GM23338 (cell line): ENCODE results near the gene PLA2G6. TPM values are rescaled to one million over a fixed set of nuclear protein-coding genes. Genes with fewer than 3 reads are reported as not detected.

Experiments
- ATAC-seq: fragments of 200-7000 bp; cut with Tn5 transposase; 3 replicates; pipeline ENCODE4 v1.9.1; 2020
- DNase-seq: peaks from one replicate; pipeline ENCODE4 v3.0.0-alpha.2; 2015; ENCODE audit warnings: low spot score
- H2AFZ ChIP-seq: fragments of 200-600 bp; sonication (generic); 2 replicates; pipeline ENCODE4 v1.8.0; 2016; ENCODE audit warnings: antibody characterized with exemption, mild to moderate bottlenecking, moderate library complexity
- H3F3A ChIP-seq: fragments of 200-600 bp; sonication (generic); replicated peaks from 2 replicates; pipeline ENCODE4 v1.8.0; 2017; ENCODE audit warnings: antibody characterized with exemption, mixed run types, low read depth
- H3K27ac ChIP-seq: fragments of 200-600 bp; sonication (generic); 2 replicates; pipeline ENCODE4 v1.6.1; 2016; ENCODE audit warnings: low read depth
- H3K27me3 ChIP-seq: fragments of 200-600 bp; sonication (generic); 2 replicates; pipeline ENCODE4 v1.8.0; 2016; ENCODE audit warnings: mild to moderate bottlenecking, mixed run types, moderate library complexity; ENCODE audit not compliant: insufficient read depth
- H3K36me3 ChIP-seq: fragments of 200-600 bp; sonication (generic); 2 replicates; pipeline ENCODE4 v1.8.0; 2016; ENCODE audit warnings: mild to moderate bottlenecking; ENCODE audit not compliant: insufficient read depth
- H3K4me1 ChIP-seq: fragments of 200-600 bp; sonication (generic); 2 replicates; pipeline ENCODE4 v1.8.0; 2016; ENCODE audit warnings: mild to moderate bottlenecking, moderate library complexity; ENCODE audit not compliant: insufficient read depth
- H3K4me2 ChIP-seq: fragments of 200-600 bp; sonication (generic); 2 replicates; pipeline ENCODE4 v1.7.1; 2017; ENCODE audit warnings: mixed run types
- H3K4me3 ChIP-seq: fragments of 200-600 bp; sonication (generic); 2 replicates; pipeline ENCODE4 v1.6.1; 2016; ENCODE audit warnings: mixed run types
- H3K79me2 ChIP-seq: fragments of 200-600 bp; sonication (generic); replicated peaks from 2 replicates; pipeline ENCODE4 v1.8.0; 2017; ENCODE audit warnings: mild to moderate bottlenecking; ENCODE audit not compliant: insufficient read depth
- H3K9me2 ChIP-seq: fragments of 200-600 bp; sonication (generic); 2 replicates; pipeline ENCODE4 v1.8.0; 2017; ENCODE audit not compliant: insufficient read depth
- H4K20me1 ChIP-seq: fragments of 200-600 bp; sonication (generic); replicated peaks from 2 replicates; pipeline ENCODE4 v1.8.0; 2017; ENCODE audit warnings: mild to moderate bottlenecking; ENCODE audit not compliant: insufficient read depth
- H3K27ac Mint-ChIP-seq: 2 replicates; pipeline ENCODE4 v1.8.0; 2020; ENCODE audit warnings: inconsistent platforms, mild to moderate bottlenecking, moderate library complexity, mixed read lengths
- H3K27me3 Mint-ChIP-seq: 3 replicates; pipeline ENCODE4 v1.8.0; 2022; ENCODE audit warnings: low read depth, mild to moderate bottlenecking, moderate library complexity, mixed read lengths, inconsistent platforms; ENCODE audit not compliant: insufficient read depth, poor library complexity
- H3K36me3 Mint-ChIP-seq: 3 replicates; pipeline ENCODE4 v1.8.0; 2021; ENCODE audit warnings: low read depth, mild to moderate bottlenecking, inconsistent platforms, moderate library complexity, mixed read lengths
- H3K4me1 Mint-ChIP-seq: 3 replicates; pipeline ENCODE4 v1.8.0; 2020; ENCODE audit warnings: mild to moderate bottlenecking, inconsistent platforms, mixed read lengths
- H3K4me3 Mint-ChIP-seq: 3 replicates; pipeline ENCODE4 v1.8.0; 2021; ENCODE audit warnings: moderate library complexity, mild to moderate bottlenecking, inconsistent platforms, mixed read lengths
- H3K9me3 Mint-ChIP-seq: 3 replicates; pipeline ENCODE4 v1.8.0; 2020; ENCODE audit warnings: moderate library complexity, mild to moderate bottlenecking, inconsistent platforms, mixed read lengths
- CREB1 ChIP-seq: fragments of 250-450 bp; sonication (Bioruptor Pico); IDR thresholded peaks from 2 replicates; pipeline ENCODE4 v1.5.0; 2020; ENCODE audit warnings: low read depth, mild to moderate bottlenecking, moderate library complexity
- CTCF ChIP-seq, 2 experiments: fragments of 200-600 bp in 1 of 2; sonication (generic) in 1 of 2; conservative IDR thresholded peaks; 2 replicates each; pipeline versions ENCODE4 v1.5.1 to v1.6.1; 2016 to 2017; ENCODE audit warnings: antibody characterized with exemption in 2 of 2, low read depth in 2 of 2, mild to moderate bottlenecking in 2 of 2, moderate library complexity in 1 of 2
- ETS1 ChIP-seq: IDR thresholded peaks from 2 replicates; pipeline ENCODE4 v1.6.1; 2016; ENCODE audit warnings: antibody characterized with exemption
- EZH2 ChIP-seq: fragments of 200-600 bp; sonication (generic); IDR thresholded peaks from one replicate; pipeline ENCODE4 v1.8.0; 2017; ENCODE audit warnings: antibody characterized with exemption, mild to moderate bottlenecking, low read depth; ENCODE audit not compliant: unreplicated experiment
- EZH2phosphoT487 ChIP-seq: fragments of 200-600 bp; sonication (generic); IDR thresholded peaks from one replicate; pipeline ENCODE4 v1.8.1; 2018; ENCODE audit warnings: antibody characterized with exemption; ENCODE audit not compliant: unreplicated experiment
- JUNB ChIP-seq: IDR thresholded peaks from one replicate; pipeline ENCODE4 v1.6.1; 2016; ENCODE audit warnings: antibody characterized with exemption; ENCODE audit not compliant: unreplicated experiment
- NANOG ChIP-seq: IDR thresholded peaks from 2 replicates; pipeline ENCODE4 v1.6.1; 2016; ENCODE audit warnings: antibody characterized with exemption, borderline replicate concordance
- POLR2AphosphoS5 ChIP-seq: IDR thresholded peaks from 2 replicates; pipeline ENCODE4 v1.6.1; 2016; ENCODE audit warnings: antibody characterized with exemption, low read depth
- STAT1 ChIP-seq: IDR thresholded peaks from one replicate; pipeline ENCODE4 v1.6.1; 2016; ENCODE audit warnings: antibody characterized with exemption; ENCODE audit not compliant: unreplicated experiment
- ZNF114 ChIP-seq: fragments of 250-450 bp; sonication (Bioruptor Pico); IDR thresholded peaks from 2 replicates; pipeline ENCODE4 v1.5.0; 2020; ENCODE audit warnings: mild to moderate bottlenecking, moderate library complexity
- ZNF331 ChIP-seq: fragments of 250-450 bp; sonication (Bioruptor Pico); IDR thresholded peaks from 2 replicates; pipeline ENCODE4 v1.5.0; 2020; ENCODE audit warnings: low read depth, mild to moderate bottlenecking, moderate library complexity
- ZNF462 ChIP-seq: fragments of 250-450 bp; sonication (Bioruptor Pico); IDR thresholded peaks from 2 replicates; pipeline ENCODE4 v1.5.0; 2020; ENCODE audit warnings: mild to moderate bottlenecking, moderate library complexity
- polyA plus RNA-seq: library from polyadenylated mRNA; unstranded; fragments of >200 nt; fragmentation: Nextera tagmentation; extraction: Ambion mirVana; gene quantifications from 2 replicates; pipeline ENCODE4 v1.2.1, GENCODE V29; 2016
- total RNA-seq: library from RNA; depleted of rRNA; stranded (reverse); fragments of >200 nt; shearing (Covaris generic); gene quantifications from 2 replicates; pipeline ENCODE4 v1.2.3, GENCODE V29; 2014

PLA2G6 gene
- total and polyA plus RNA-seq, 2 experiments from 2014 or later = 4.5 to 12.6 TPM

- TF ChIP-seq CTCF (conservative IDR thresholded peaks at IDR 0.05; ENCODE audit: low read depth in 2 of 2) = 0 out of 4 replicates have a peak, but pooled peaks of 1 of the 2 experiments have one; percentile 14
These were observed 40.2 kb downstream of the PLA2G6 start (continued) for GRCh38 chr22:38141217-38141973.

- H3K4me3 ChIP-seq = no peak overlapping the region
- 0 out of 2 replicates have a peak, but pooled peaks cover 3% of the 10 kb centered on the region for H3F3A ChIP-seq
- no peak overlapping the region for H3K4me2 ChIP-seq
- H2AFZ ChIP-seq = no peak overlapping the region
- Mint-ChIP-seq H3K9me3 (no peaks in the 10 kb centered on the region), H3K27ac (no peak overlapping the region), H3K4me1 (0 out of 3 replicates have a peak, but pooled peaks cover 3% of the 10 kb centered on the region), H3K27me3 (no peaks in the 10 kb centered on the region), H3K36me3 (peaks cover 3% of the 10 kb centered on the region; the same call in 1 of the 3 replicates), H3K4me3 (no peak overlapping the region)
- ATAC-seq (no peak), DNase-seq (no peak)
- no peaks in the 10 kb centered on the region for H3K4me1 ChIP-seq
- no peaks in the 10 kb centered on the region for H3K79me2 ChIP-seq
- no peak overlapping the region for H3K27ac ChIP-seq
- no peaks in the 10 kb centered on the region; the same call in 1 of the 2 replicates for H4K20me1 ChIP-seq
- H3K36me3 ChIP-seq = no peaks in the 10 kb centered on the region
- no peaks in the 10 kb centered on the region for H3K27me3 ChIP-seq
- H3K9me2 ChIP-seq = no peaks in the 10 kb centered on the region
- no peak for TF ChIP-seq EZH2
- no peak for TF ChIP-seq ETS1
- TF ChIP-seq NANOG = no peak
- TF ChIP-seq JUNB = no peak
- TF ChIP-seq STAT1 = no peak
- TF ChIP-seq ZNF114 = no peak
- no peak for TF ChIP-seq CTCF (conservative IDR thresholded peaks at IDR 0.05; ENCODE audit: low read depth in 2 of 2)
- no peak for TF ChIP-seq ZNF331 (CRISPR knock-in tag)
- no peak for TF ChIP-seq POLR2AphosphoS5
- TF ChIP-seq CREB1 = no peak
- TF ChIP-seq ZNF462 (CRISPR knock-in tag) = no peak
- no peak for TF ChIP-seq EZH2phosphoT487
These were observed 41.7 kb downstream of the PLA2G6 start for GRCh38 chr22:38139901-38140300.
